ENCODE measurements around the gene ETV5.

ETV5 gene

DNA sequence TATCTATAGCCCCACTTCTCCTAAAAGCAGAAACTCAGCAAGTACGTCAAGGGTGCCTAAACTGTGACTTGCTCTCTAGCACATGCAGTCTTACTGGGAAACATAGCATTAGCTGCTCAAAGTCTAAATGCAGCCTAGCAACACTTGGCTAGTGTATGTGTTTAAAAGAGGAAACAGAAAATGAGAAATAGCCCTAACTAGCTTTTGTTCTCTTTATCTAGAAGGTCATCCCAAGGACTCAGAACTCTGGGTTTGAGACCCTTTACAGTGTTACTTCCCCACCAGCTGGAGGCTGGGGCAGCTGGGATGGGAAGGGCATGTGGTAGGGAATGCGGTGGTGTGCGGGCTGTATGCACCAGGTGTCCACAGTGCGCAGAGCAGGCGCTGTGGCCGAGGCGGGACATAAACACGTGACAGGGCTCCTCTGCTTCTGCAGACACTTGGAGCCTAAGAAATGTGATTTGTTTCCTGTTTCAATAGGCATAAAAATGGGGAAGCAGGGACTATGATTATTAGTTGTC is 13.3 kb downstream of the ETV5 start:
- peak; percentile 77 for DNase-seq (ENCODE audit: low spot score)

DNA sequence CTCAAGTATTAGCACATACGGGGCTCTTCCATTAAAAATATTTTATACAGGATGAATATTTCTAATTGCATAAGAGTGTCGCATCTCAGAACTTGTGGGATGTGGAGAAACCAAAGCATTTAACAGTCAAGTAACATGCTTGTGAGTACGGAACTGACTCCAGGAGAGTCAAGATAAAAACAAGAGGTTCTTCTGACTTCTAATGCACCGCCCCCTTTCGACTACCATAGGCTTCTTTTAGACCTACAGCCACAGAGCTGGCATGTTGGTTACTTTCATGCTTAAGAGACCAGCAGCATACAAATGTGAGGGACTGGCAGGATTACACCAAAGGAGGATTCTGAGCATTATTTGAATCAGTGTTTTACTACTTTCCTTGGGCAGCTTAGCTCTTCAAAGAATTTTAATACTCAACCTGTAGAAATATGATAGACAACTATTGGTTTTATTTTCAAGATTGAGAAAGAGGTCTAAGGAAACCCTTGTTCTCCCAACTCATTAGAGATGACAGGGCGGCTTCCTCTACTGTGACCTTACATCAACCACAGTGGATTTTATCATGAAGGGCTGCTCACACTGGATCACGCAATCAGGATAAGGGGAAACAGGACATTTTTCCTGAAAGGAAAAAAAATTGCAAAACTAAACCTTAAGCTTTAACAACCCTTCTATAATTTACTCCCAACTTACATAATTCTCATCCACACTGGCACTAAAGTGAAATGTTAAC is 14.0 kb downstream of the ETV5 start:
- no peak for DNase-seq (ENCODE audit: low spot score)

DNA sequence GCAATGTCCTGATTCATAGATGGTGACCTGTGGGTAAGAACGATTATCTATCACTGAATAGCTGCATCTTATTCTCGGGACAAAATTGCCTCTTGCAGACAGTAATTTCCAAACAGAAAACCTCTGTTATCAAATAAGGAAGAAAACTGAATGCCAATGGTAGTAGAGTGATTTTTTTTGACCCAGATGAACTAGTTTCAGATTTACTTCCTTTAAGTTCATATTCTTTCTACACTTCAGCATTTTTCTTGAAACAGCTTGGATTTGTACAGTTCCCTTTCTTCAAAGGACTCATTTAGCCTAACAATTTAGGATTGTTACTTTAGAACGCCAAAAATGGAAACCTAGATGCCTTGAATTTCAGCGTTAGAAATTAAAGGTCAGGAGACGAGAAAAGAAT is 14.6 kb downstream of the ETV5 start:
- no peak for DNase-seq (ENCODE audit: low spot score)

DNA sequence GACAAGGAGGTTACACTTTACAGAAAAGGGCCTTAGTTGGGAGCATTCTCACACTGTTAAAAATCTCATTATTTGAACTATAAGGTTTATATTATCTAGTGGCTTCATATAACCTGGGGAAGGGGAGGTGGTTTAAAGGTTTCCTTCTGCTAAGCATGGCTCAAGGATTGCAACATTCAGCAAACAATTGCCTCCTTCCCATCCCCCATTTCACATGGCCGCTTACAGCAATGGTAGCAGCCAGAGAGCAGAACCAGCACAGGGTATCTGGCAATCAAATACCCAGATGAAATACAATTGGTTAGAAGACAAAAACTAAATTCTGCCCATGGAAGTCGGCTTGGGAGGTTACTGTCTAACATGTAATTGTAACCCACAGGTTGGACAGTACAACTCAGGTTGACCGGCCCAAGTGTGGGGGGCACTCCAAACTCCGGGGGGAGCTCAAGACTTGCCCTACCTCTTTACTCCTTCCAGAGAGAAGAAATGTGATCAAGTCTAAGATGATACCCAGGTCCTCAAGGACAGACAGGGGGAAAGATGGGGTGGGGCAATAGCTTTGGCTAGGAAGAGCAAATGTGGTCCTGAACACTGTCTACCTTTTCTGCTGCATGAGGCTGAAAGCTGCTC is 15.5 kb downstream of the ETV5 start:
- DNase-seq (ENCODE audit: low spot score): no peak

DNA sequence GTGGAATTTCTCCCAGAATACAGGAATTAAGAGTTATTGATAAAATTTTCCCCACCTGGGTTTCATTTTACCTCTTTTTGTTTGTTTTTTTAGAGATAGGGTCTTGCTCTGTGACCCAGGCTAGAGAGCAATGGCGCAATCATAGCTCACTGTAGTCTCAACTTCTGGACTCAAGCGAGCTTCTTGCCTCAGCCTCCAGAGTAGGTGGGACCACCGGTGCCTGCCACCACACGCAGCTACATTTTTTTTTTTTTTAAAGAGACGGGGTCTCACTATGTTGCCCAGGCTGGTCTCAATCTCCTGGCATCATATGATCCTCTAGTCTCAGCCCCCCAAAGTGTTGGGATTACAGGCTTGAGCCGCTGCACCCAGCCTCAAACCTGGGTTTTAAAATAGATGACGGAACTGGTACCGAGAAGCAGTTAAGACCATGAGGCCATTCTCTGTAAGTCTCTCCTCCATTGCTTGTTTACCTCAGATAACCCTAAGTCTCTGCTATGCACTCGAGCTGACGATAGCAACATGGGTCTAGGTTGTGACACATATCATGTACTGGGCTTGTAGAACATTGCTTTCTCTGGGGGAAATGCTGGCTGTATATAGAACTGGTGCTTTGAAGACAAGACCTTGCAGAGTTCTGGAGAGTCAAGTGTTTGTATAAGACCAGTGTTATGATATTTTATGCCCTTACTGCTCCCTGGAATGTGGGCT is 16.4 kb downstream of the ETV5 start:
- no peak for DNase-seq (ENCODE audit: low spot score)

DNA sequence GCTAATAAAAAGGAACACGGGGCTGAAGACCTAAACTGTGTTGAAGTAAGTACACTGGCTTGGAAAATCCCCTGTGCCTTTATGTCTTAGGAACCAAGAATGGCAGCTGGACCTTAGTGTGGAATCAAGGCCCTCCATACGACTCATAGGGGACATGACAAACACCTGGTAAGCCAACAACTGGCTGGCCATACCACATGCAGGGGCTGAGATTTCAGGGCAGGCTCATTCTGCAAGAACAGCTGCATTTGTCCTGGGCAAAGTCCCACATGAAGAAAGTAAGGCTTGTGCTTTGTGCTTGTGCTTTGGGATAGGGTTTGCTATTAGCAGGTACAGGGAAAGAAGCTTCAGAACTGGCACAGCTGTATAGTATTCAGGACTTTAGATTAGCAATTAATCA is 18.0 kb downstream of the ETV5 start:
- no peak for DNase-seq (ENCODE audit: low spot score)

DNA sequence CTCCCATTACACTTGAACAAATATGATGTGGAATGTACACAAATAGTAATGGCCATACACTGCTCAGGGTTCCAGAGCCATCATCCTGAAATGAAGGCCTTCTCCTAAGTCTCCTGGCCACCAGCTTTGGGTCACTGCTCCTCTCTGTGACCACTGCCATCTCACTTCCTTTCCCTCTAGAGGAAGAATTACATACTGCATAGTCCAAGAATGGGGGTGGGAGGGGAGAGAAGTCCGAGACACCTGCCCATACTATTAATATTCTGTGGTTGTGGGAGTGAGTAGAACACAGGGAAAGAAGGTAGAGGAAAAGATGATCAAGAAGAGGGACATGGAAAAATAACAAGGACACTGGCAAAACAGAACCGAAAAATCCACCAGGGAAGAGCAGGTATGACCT is 20.6 kb downstream of the ETV5 start:
- no peak for DNase-seq (ENCODE audit: low spot score)

DNA sequence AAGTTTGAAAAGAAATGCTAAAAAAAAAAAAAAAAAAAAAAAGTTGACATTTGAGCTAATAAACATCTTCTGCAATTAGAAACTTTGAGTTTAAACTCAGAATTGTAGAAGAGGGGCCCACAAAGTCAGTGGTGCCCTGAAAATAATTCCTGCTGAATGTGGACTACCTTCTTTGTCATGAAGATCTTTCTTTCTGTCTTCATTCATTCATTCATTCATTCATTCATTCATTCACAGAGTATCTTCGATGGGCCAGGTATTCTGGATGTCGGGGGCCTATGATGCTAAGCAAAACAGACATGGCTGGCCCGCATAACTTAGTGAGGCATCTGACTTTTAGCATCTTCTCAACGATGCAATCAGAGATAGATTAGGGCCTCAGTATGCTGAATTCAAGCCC is 24.6 kb downstream of the ETV5 start:
- no peak for DNase-seq (ENCODE audit: low spot score)

DNA sequence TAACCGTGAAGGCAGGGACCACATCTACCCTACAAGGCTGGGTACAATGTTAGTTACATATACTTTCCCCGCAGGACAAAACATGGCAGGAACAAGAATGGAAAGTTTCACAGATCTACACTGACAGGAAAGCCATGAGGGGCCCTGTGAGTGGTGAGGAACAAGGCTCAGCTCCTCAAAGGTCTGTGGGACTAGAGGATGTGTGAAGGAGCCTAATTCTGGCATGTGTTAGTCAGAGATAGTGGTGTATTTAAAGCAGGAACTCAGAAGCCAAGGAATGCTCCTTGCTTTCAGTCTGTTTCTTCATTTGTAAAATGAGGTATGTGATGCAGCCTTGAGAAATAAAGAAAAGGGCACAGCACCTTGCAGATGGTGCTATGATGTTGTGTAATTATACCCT is 25.1 kb downstream of the ETV5 start:
- no peak for DNase-seq (ENCODE audit: low spot score)

DNA sequence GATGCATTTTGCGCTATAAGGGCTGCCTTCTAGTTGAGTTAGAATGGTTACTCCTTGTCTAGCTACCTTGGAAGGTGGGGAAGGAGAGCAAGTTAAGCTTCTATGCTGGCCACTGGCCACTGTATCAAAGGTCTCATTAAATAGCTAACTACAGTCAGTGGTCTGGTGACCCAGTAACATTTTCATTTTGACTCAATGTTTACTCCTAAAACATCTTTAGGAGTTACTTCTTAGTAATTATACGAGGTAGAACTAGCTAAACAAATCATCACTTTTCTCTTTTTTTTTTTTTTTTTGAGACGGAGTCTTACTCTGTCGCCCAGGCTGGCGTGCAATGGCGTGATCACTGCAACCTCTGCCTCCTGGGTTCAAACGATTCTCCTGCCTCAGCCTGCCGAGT is 26.7 kb downstream of the ETV5 start:
- DNase-seq (ENCODE audit: low spot score): no peak

DNA sequence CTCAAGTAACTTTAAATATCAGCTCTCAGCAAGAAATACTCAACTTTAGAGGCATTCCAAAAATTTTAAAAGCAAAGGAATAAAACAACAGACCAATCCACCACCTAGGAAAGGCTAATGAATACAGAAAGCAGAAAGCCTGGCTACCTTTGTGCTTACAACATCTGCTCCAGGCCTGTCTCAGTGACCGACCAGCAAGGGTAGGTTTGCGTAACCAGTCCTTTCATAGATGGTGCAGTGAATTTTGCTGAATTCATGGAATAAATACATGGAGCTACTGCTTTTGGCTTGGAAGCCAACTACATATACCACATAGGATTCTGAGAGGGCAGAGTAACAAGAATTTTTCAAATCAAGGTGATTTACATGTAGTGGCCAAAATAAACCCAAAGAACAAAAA is 27.2 kb downstream of the ETV5 start:
- DNase-seq (ENCODE audit: low spot score): no peak

DNA sequence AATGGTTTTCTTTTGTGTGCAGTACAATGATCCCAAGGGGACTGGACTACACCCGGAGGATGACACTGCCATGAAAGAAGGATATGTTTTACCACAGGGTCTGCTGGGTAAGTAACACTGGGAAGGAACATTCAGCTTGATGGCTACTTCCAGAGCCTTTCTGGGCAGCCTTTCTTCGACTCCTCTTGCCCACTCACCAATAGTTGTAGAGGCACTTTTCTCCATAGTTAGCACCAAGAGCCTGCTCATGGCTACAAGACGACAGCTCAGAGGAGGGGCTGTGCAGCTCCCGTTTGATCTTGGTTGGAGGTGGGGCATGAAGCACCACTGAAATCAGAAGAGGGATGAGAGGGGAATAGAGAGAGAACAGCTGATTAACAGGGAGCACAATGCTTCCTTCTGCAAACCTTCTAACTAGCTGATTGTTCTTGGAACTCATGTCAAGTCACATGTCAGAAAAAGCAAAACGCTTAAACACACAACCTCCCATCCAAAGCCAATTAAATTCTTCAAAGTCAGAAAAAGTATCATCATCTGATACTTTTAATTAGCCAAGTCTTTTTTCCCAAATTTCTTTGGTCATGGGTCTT is 27.9 kb downstream of the ETV5 start:
- peak; percentile 90 for DNase-seq (ENCODE audit: low spot score)

DNA sequence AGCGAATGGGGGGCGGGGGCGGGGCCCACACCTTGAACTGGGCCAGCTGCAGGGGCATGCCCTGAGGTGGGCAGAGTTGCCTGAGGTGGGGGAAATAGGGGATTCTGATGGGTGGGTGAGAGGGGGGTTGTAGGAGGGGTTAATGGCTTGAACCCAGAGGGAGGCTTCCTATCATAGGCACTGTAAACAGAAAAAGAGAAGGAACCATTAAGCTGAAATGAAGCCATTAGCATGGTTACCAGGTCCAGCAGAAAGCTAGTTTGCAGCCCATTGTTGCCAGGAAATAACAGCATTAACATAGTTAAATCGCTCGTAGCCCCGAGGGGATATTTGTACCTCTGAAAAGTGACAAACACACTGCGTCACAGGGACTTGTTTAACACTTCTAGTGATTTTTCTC is 29.0 kb downstream of the ETV5 start:
- DNase-seq (ENCODE audit: low spot score): no peak

DNA sequence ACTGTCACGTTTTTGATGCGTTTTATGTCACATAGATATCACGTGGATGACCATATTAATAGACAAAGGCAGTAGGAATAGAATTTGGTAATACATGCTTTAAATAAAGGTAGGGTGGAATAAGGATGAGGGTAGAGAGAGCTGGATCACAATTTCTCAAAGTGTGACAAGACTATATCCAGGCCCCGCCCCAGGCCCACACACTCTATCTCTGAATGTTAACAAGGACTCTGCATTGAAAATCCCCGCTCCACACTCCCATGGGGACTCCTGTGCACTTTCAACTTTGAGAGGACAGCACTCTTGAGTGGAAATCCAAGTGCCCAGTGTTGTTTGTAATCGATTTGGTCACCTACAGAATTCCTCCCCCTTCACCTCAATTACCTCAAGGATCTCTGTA is 31.4 kb downstream of the ETV5 start:
- DNase-seq (ENCODE audit: low spot score): no peak

DNA sequence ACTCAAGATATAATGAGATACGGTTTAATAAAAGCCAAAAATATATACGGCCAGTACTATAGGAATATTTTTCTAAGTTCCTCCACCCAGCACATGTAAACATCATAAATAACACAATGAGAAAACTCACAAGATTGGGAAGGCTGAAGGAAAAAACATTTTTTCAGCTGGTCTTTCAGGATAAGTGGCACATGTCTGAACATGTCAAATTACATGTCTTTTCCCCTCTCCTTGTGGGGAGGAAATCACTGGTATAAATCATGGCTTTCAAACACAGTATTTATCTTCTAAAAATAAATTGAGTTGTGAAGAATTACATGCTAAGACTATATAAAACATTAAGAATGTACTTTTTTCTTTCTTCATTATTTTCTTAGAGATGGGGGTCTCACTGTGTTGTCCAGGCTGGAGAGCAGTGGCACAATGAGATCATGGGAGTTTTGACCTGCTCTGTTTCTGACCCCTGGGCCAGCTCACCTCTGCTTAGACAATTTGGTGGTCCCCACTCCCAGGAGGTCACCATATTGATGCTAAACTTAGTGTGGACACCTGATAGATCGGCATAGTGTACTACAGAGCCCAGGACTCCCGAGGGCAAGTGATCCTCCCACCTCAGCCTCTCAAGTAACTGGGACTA is 32.8 kb downstream of the ETV5 start:
- DNase-seq (ENCODE audit: low spot score): no peak

DNA sequence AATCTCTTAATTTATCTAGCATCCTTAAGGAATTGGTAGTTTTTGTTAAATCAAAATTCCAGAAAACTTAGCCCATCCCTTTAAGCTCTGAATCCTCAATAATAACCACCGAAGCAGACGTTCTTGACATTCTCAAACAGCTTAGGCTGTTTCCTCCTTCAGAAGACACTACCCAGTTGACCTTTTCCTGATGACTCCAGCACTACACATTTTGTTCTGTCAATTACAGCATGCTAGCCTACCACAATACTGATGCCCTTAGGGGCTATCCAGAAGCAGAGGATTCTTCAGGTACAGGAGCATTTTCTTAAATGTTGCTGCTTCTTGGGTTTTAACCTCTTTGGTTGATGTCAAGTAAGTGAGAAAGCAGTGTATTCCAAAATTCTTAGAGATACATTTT is 33.4 kb downstream of the ETV5 start:
- no peak for DNase-seq (ENCODE audit: low spot score)

DNA sequence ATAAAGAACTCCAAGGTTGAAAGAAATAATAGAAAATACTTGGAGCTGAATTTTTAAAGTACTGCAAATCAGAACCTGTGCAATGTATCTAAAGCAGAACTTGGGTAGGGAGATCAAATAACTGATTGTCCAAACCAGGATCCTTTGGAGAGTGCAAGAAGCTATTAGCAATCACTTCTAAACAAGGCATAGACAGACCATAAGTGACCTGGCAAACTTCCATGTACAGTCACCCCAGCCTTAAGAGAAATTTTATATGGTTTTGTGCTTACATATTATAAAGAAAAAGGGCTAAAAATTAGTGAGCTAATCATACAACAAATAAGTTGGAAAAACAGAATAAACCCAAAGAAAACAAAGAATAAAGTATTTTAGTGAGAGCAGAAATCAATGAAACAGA is 35.2 kb downstream of the ETV5 start:
- DNase-seq (ENCODE audit: low spot score): no peak

DNA sequence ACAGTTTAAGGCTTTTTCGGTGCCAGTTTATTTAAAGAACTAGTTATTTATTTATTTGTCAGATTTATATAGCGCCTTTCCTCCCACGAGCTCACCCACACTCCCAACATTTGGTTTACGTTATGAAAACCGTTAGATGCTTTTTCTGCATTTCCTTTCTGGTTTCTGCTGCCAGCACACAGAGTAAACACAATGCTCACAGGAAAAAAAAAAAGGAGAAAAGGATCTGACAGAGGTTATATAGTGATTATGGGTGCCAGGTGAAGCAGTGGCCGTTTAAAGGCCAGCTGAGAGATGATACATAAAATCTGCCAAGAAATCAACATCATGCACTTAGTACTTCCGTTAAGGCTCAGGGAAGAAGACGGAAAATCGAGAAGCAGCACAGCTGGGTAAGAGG is 37.9 kb downstream of the ETV5 start:
- DNase-seq (ENCODE audit: low spot score): no peak

DNA sequence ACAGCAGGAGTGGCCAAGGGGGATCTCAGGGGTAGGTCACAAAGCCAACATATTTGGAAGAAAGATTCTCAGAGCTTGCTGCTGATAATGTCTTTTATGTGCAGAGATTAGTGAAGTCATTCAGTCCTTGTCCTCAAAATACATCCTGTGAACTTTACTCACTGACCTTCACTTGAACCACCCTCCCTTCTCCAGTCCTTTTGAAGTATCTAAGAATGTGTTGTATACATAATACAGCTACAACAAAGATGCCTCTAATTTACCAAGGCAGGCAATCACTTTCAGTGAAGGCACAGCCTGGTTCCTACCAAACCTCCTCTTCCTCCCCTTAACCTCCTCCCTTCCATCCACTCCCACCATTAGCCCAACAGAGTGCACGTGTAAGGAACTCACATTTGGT is 38.3 kb downstream of the ETV5 start:
- DNase-seq (ENCODE audit: low spot score): no peak

DNA sequence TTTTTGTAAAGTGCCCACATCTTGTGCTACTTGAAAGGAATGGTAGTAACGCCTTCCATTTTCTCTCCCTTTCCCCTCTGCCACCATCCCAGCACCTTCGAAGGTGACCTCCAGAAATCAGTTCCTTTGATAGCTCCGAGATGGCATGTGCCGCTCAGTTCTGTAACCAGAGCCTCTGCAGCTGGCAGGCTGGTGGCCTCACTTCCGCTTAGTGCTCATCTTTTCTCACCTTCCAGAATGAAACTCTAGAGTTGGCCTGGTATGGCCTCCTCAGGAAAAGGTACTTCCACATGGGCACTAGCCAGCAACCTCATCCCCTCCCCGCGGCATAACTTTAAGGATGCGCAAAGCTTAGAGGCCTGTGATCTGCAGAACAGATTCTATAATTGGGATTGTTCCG is 38.8 kb downstream of the ETV5 start:
- DNase-seq (ENCODE audit: low spot score): no peak

DNA sequence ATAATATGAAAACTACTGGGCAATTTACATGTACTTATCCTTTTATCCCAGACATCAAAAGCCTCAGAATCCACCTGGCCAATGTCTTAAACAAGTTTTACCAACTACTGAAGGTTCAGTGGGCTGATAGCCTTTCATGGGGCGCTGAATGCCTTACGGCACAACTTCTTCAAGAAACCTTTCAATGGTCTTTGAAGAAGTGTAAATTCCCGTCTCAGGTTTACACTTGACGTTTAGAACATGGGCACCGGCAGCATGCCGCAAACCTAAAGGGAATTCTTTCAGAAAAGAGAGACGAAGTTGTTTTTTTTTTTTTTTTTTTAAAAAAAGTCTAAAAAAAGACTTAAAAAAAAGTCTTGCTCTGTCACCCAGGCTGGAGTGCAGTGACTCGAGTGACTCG is 39.7 kb downstream of the ETV5 start:
- no peak for DNase-seq (ENCODE audit: low spot score)

DNA sequence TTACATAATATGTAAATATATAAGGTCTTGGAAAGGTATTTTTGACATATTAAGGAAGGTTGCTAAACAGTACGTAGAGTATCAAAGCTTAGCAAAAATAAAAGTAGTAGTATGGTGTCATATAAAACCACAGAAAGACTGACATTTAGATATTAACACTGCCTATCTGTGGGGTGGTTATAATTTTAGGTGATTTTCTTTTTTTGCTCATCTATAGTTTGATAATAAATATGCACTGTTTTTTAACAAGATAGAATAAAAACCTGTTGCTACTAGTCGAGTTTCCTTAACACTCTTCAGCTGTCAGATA is 40.7 kb downstream of the ETV5 start:
- DNase-seq (ENCODE audit: low spot score): no peak

All from pons (tissue), 1 donor.